HG03064 (cell line): Measurements from ENCODE around the gene RBM44.

Source experiments
- ATAC-seq: cut with Tn5 transposase; IDR thresholded peaks from one replicate; pipeline ENCODE4 v1.9.1; 2021; ENCODE audit warnings: low read depth; ENCODE audit not compliant: unreplicated experiment

The RBM44 gene

DNA sequence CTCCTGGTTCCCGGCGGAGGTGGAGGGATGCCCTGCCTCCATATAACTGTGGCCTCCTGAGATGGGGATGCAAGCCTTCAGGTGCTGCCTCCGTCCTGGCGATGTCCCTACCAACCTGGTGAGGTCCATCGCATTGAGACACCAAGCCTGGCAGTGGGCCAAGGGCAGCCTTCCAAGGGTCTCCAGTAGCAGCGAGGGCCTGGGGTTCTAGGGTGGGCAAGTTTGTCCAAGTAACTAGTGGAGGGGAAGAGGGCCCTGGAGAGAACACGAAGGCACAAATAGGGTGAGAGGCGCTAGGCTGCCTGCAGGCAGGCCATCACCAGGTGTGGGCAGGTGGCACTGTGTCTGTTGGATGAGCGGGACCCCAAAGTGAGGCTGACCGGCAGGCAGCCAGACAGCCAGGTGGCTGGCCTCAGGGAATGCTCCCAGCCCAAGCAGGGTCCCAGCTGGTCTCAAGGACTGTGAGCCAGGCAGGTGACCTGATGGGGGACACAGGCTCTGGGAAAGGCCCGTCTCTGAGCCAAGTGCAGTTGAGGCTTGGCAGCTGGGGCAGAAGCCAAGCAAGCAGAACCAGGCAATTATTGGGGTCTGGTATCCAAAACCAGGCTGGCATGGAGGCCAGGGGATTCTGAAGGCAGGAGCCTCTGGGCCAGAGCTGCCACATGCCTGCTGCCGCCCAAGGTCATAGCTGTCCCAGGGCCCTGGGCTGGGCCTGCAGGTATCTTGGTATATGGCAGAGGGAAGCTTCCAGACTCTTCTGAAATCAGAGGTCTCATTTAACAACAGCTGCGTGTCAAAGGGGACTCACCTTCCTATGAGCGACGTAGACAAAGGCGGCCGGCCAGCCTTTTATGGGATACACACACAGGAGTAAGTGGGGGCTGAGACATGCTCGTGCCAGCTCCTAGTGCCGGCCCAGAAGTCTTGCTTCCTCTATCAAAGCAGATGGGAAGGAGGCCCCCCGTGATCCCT, 84.2 kb downstream of the RBM44 start:
- ATAC-seq, result no peak

- no peak for ATAC-seq
These were observed 85.4 kb downstream of the RBM44 start for GRCh38 chr2:237883951-237884446.

- ATAC-seq, result no peak
These were observed 86.1 kb downstream of the RBM44 start for GRCh38 chr2:237884681-237885080.

DNA sequence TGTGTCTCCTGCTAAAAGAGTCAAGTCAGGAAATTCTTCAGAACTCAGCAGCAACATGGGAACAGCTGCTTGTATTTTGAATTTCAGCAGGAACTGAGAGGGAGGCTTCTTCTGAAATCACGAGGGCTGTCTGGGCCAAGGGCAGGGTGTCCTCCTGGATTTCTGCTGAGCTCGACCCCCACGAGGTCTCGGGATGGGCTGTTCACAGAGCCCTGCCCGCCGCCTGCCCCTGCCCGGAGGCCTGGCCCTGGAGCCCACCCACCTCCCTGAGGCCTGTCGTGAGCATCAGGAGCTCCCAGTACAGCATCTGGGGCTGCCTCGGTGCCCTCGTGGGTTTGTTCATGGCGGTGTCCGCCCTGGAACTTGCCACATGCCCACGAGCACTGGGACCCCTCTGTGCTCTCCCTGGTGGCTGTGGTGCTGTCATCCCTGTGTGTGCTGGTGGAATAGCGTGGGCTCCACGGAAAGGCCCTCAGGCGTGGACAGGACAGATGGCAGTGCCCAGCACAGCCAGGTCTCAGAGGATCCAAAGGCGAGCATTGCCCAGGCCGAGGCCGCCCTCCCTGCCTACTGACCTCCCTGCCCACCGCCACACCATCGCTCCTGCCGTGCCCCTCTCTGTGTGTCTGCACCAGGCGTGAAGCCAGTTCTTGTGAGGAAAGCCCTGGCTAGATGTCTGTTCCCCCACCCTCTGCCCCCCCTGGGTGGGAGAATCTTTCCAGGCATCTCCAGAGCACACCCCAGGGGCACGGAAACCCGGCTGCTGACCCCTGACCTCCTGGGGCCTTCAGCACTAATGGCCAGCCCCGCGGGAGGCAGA, 86.7 kb downstream of the RBM44 start:
- no peak for ATAC-seq

DNA sequence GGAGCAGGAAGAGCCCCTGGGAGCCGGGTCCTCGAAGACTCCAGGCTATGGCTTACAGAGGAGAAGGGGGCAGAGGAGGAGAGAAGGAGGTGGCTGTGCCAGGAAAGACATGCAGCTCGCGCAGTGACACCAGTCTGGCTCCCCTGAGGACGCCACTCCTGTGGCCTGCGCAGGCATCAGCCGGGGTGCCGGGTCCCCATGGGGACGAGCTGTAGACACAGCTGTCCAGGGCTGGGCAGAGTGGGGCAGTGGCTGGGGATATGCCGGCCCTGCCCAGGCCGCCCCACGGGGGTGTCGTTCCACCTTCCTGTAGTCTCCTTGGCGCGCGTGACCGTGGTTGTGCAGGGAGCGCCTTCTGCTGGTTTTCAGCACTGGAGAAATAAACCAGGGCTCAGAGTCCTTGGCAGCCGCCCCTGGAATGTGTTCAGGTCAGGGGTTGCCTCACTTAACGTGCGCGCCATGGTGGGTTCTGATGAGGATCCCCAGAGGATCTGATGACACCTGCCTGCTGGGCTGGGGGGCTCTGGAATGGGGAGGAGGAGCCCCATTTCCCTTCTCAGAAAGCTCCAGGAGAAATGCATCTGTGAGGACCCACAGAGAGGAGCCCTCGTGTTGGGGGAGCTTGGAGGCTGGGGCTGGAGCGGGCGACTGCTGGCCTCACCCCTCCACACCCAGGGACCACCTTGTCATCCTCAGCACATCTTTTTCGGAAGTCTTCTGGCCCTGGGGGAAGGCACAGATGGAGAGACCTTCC, 87.5 kb downstream of the RBM44 start:
- no peak for ATAC-seq

DNA sequence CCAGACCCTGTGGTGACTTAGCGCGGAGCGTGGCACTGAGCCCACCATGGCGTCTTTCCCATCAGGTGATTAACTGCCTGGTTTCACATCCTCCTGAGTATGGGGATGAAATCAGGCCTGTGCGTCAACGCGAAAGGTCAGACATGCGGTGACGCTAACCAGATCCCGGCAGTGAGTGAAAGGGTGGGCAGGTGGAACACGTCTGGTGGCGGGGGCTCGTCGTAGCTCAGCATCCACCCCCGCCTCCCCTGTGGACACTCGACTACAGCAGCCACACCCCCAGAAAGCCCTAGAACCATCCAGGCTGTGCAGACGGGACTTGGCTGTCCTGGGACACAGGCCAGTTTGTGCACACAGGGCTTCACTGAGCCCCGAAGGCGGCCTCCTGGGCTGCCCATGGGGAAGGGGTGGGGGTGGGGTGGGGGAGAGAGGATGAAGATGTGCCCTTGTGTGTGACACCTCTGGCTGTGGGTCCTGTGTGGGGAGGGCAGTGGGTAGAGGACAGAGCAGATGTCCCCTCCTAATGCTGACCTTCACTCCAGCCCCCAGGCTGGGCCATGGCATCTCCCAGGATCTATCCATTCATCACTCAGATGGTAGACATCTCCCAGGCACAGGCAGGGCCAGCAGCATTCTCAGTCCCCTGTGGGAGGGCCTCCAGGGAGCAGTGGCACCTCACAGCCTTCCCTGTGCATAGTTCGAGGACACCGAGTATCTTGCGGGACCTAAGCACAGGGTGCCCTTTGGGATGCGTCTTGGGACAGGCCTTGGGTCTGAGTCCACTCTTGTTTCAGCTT, 88.3 kb downstream of the RBM44 start:
- no peak for ATAC-seq

- no peak for ATAC-seq
These were observed 89.8 kb downstream of the RBM44 start for GRCh38 chr2:237888389-237888788.

- no peak for ATAC-seq
These were observed 90.4 kb downstream of the RBM44 start for GRCh38 chr2:237889016-237889415.

GRCh38 chr2:237889811-237890210, 91.2 kb downstream of the RBM44 start:
- ATAC-seq, result no peak
